GM12873 (cell line): ENCODE results near the gene GNB2.

Source experiments
- CTCF ChIP-seq: IDR thresholded peaks from 2 replicates; pipeline ENCODE4 v1.5.1; 2012; ENCODE audit warnings: low read depth, mild to moderate bottlenecking, moderate library complexity, low read length, control low read depth; ENCODE audit not compliant: insufficient read depth; ENCODE audit errors: missing control alignments

Gene GNB2

DNA sequence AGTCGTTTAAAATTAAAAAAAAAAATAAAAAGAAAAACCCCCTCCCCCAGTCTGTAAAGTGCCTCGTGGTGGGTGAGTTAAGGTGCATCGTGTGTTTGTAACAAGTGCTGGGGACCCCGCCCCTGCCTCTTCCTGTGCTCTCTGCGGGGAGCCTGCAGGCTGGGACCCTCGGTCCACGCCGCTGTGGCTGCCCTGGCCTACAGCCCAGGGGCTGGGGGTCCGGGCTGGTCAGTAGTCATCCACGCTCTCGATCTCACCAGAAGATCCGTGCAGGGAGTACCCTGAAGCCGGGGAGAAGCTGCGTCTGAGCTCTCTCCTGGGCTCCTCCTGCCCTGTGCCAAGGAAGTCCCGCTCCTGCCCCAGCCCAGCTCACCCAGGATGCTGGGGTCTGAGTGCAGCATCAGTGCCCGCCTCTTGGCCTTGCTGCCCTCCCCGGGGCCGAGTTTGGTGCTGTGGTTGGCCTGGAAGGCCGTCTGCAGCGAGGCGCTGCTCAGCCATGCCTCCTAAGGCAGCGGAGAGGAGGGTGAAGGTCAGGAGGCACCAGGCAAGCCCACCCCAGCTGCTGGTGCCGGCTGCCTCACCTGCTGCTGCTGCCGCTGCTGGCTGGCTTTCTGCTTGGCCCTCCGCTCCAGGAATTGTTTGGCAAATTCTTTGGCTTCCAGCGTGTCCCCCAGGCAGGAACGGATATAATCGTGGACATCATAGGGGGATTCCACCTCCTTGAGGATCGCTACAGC is 8.1 kb downstream of the GNB2 start:
- TF ChIP-seq CTCF: no peak

DNA sequence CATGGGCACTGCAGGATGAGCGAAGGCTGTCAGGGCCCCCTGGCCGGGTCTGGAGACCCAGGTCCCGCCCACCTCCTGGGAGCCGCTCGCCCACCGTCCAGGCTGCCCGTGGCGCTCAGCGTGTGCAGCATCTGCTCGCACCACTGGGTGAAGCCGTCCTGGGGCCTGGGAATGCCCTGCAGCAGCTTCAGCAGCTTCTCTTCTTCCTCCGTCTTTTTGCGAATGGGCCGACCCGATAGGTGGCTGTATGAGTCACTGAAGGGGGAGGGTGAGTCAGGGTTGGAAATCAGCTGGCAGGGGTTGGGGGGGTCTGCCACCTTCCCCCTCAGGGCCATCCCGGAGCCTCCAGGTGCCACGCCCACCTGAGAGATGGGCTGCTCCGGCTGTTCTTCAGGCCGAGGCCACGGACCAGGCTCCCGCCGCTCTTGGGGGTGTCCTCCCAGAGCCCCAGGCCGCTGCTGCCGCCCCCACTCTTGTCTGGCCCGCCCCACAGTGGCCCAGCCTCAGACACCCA is 8.7 kb downstream of the GNB2 start:
- no peak for TF ChIP-seq CTCF

GRCh38 chr7:100682991-100683658 is 9.6 kb downstream of the GNB2 start:
- TF ChIP-seq CTCF: no peak

DNA sequence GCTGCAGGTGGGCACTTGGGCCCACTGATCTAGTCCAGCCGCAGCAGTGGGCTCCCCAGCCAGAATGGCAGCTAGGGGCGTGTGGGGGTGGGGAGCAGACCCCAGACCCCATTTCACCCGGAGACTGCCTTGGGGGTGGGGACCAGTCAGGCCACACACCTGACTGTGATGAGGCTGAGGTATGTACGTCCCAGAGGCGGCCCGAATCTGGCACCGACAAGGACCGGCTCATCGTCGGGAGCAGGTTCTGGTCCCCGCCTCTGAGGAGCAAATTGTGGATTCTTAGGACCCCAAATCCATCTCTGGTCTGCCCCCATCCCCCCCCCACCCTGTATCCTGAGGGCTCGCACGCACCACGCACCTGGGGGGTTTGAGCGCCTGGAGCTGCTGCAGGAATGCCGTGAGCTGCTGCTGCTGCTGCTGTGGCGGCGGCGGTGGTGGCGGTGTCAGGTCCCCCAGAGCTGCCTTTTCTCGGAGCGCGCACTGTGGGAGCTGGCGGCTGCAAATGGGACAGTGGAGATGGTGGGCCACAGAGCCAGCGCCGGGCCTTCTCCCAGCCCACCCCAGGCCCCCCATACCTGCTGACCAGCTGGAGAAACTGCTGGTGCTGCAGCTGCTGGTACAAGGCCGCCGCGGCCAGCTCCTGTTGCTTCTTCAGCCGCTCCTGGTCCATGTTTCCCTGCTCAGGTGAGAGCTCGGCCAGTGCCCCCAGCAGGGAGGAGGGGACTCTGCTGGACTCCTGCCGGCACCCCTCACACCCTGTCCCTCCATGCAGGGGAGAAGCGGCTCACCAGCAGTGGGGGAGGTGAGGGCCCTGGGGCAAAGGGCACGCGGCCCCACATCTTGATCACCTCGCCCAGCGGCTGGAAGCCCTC is 10.4 kb downstream of the GNB2 start:
- TF ChIP-seq CTCF: no peak

- no peak for TF ChIP-seq CTCF
These were observed 11.0 kb downstream of the GNB2 start for GRCh38 chr7:100684534-100685042.

DNA sequence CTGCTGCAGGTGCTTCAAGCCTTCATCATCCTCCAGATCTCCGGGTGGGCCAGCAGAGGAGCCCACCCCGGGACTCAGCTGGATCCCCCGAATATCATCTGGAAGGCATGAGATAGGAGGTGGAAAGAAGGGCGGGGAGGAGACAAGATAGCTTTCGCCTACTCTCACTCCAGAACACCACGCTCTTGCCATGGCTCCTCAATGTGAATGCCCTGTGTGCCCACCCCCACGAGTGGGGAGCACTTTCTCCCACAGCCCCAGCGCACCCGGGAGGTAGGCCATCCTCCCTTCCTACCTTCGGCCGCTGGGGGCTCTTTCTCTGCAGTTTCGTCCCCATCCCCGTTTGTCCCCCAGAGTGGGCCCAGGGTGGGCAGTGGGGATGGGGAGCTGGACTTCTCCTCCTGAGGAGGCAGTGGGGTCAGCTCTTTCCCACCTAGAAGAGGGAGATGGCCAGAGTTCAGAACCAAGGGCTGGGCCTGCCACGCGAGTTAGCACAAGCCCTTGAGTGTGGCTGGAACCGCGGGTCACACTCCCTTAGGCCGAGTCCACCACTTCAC is 11.6 kb downstream of the GNB2 start:
- TF ChIP-seq CTCF: no peak
